Osteoblast (primary cell): Measurements from ENCODE around the gene RBFA. TPM values are rescaled to one million over a fixed set of nuclear protein-coding genes. Genes with fewer than 3 reads are reported as not detected.

Experiments
- DNase-seq: peaks from one replicate; pipeline ENCODE4 v3.0.0; 2011; ENCODE audit warnings: low spot score, mixed read lengths; ENCODE audit not compliant: insufficient read length; ENCODE audit errors: missing footprints
- H2AFZ ChIP-seq: 2 replicates; pipeline ENCODE4 v1.6.0; 2011; ENCODE audit warnings: mild to moderate bottlenecking, low read length
- H3K27ac ChIP-seq: 2 replicates; pipeline ENCODE4 v1.5.1; 2011; ENCODE audit warnings: mild to moderate bottlenecking, low read depth, low read length, moderate library complexity
- H3K27me3 ChIP-seq: 2 replicates; pipeline ENCODE4 v1.6.0; 2012; ENCODE audit warnings: mild to moderate bottlenecking, control low read depth, inconsistent platforms, low read length, moderate library complexity; ENCODE audit not compliant: insufficient read depth
- H3K36me3 ChIP-seq: 2 replicates; pipeline ENCODE4 v1.5.1; 2011; ENCODE audit warnings: mild to moderate bottlenecking, low read length, control low read depth, moderate library complexity; ENCODE audit not compliant: insufficient read depth
- H3K4me1 ChIP-seq: 2 replicates; pipeline ENCODE4 v1.5.1; 2011; ENCODE audit warnings: mild to moderate bottlenecking, low read length, control low read depth, moderate library complexity; ENCODE audit not compliant: insufficient read depth
- H3K4me2 ChIP-seq: 2 replicates; pipeline ENCODE4 v1.6.0; 2011; ENCODE audit warnings: mild to moderate bottlenecking, low read length; ENCODE audit not compliant: insufficient read depth
- H3K4me3 ChIP-seq: fragments of 200-600 bp; sonication (generic); 3 replicates; pipeline ENCODE4 v1.5.1; 2012; ENCODE audit warnings: mild to moderate bottlenecking, low read length, inconsistent platforms; ENCODE audit not compliant: insufficient read depth
- H3K79me2 ChIP-seq: 2 replicates; pipeline ENCODE4 v1.6.0; 2012; ENCODE audit warnings: mild to moderate bottlenecking, low read length, control low read depth, inconsistent platforms; ENCODE audit not compliant: insufficient read depth
- H3K9me3 ChIP-seq: 2 replicates; pipeline ENCODE4 v1.5.1; 2011; ENCODE audit warnings: low read depth, low read length, control low read depth
- H4K20me1 ChIP-seq: 2 replicates; pipeline ENCODE4 v1.6.0; 2012; ENCODE audit warnings: mild to moderate bottlenecking, low read length, control low read depth; ENCODE audit not compliant: insufficient read depth
- CTCF ChIP-seq: IDR thresholded peaks from 2 replicates; pipeline ENCODE4 v1.5.1; 2011; ENCODE audit warnings: mild to moderate bottlenecking, low read depth, low read length, moderate library complexity; ENCODE audit errors: extremely low read depth
- total RNA-seq: library from RNA; depleted of rRNA; stranded (reverse); fragments of >200 nt; gene quantifications from 2 replicates; pipeline ENCODE4 v1.2.3, GENCODE V29; 2012

RBFA gene
- total RNA-seq, 1 donor: 29.0 TPM

GRCh38 chr18:80042785-80043184, 8.6 kb downstream of the RBFA start:
- H3K9me3 ChIP-seq: no peaks in the 10 kb centered on the region
- H3K27me3 ChIP-seq: no peaks in the 10 kb centered on the region
- no peaks in the 10 kb centered on the region for H3K4me1 ChIP-seq
- peaks cover 6% of the 10 kb centered on the region for H3K36me3 ChIP-seq
- H3K79me2 ChIP-seq: no peaks in the 10 kb centered on the region
- no peak overlapping the region for H3K4me2 ChIP-seq
- DNase-seq: peak; percentile 66
- H3K4me3 ChIP-seq: no peak overlapping the region
- H4K20me1 ChIP-seq: no peaks in the 10 kb centered on the region
- no peak overlapping the region for H2AFZ ChIP-seq
- H3K27ac ChIP-seq: no peak overlapping the region
- TF ChIP-seq CTCF: no peak

- no peak for TF ChIP-seq CTCF
- peaks cover 5% of the 10 kb centered on the region for H3K36me3 ChIP-seq
- no peaks in the 10 kb centered on the region for H3K4me1 ChIP-seq
- no peak overlapping the region for H3K4me3 ChIP-seq
- H3K9me3 ChIP-seq: no peaks in the 10 kb centered on the region
- no peak overlapping the region for H3K27ac ChIP-seq
- H3K4me2 ChIP-seq: no peak overlapping the region
- no peaks in the 10 kb centered on the region for H3K27me3 ChIP-seq
- H3K79me2 ChIP-seq: no peaks in the 10 kb centered on the region
- no peaks in the 10 kb centered on the region for H4K20me1 ChIP-seq
- H2AFZ ChIP-seq: no peak overlapping the region
- no peak for DNase-seq
These were observed 9.8 kb downstream of the RBFA start for GRCh38 chr18:80044072-80044471.

- peak; percentile 34 for DNase-seq
- Histone ChIP-seq H3K27me3 (no peaks in the 10 kb centered on the region), H3K36me3 (peaks cover 5% of the 10 kb centered on the region), H3K4me2 (no peak overlapping the region), H3K27ac (no peak overlapping the region), H4K20me1 (no peaks in the 10 kb centered on the region), H3K79me2 (no peaks in the 10 kb centered on the region), H3K4me3 (no peak overlapping the region), H2AFZ (no peak overlapping the region), H3K9me3 (no peaks in the 10 kb centered on the region), H3K4me1 (no peaks in the 10 kb centered on the region)
- no peak for TF ChIP-seq CTCF
These were observed 11.8 kb downstream of the RBFA start for GRCh38 chr18:80046011-80046410.

- no peaks in the 10 kb centered on the region for H4K20me1 ChIP-seq
- no peak for TF ChIP-seq CTCF
- H3K27ac ChIP-seq: no peak overlapping the region
- no peaks in the 10 kb centered on the region for H3K27me3 ChIP-seq
- H3K79me2 ChIP-seq: no peaks in the 10 kb centered on the region
- H2AFZ ChIP-seq: no peak overlapping the region
- no peak for DNase-seq
- no peaks in the 10 kb centered on the region for H3K4me1 ChIP-seq
- no peak overlapping the region for H3K4me2 ChIP-seq
- H3K4me3 ChIP-seq: no peak overlapping the region
- no peaks in the 10 kb centered on the region for H3K9me3 ChIP-seq
- H3K36me3 ChIP-seq: peaks cover 8% of the 10 kb centered on the region
These were observed 12.2 kb downstream of the RBFA start for GRCh38 chr18:80046431-80046830.
